Measurements from ENCODE around the gene SENP8.

The SENP8 gene

GRCh38 chr15:72112116-72112515 is 6.1 kb upstream of the SENP8 start:
- no peaks in the 10 kb centered on the region for H3K36me3 ChIP-seq (ENCODE audit: control insufficient read depth, insufficient read depth, low read length)
- 97 to 98% methylated on average over 2 of the region's 2 CpGs for WGBS, 2 experiments
- H3K27ac ChIP-seq (ENCODE audit: insufficient read depth, low read depth, low read length, poor library complexity, severe bottlenecking) = no peak overlapping the region
- no peak overlapping the region for H3K4me3 ChIP-seq (ENCODE audit: insufficient read depth, low read depth, low read length)
- no peaks in the 10 kb centered on the region for H3K9me3 ChIP-seq (ENCODE audit: control insufficient read depth, low read length)
- no peaks in the 10 kb centered on the region for H3K4me1 ChIP-seq (ENCODE audit: control insufficient read depth, insufficient read depth, low read length)
- H3K27me3 ChIP-seq (ENCODE audit: control insufficient read depth, insufficient read depth, low read length, poor library complexity, severe bottlenecking) = no peaks in the 10 kb centered on the region

GRCh38 chr15:72112805-72113204 is 5.4 kb upstream of the SENP8 start:
- Histone ChIP-seq H3K9me3 (ENCODE audit: control insufficient read depth, low read length) (no peaks in the 10 kb centered on the region), H3K4me1 (ENCODE audit: control insufficient read depth, insufficient read depth, low read length) (no peaks in the 10 kb centered on the region), H3K36me3 (ENCODE audit: control insufficient read depth, insufficient read depth, low read length) (no peaks in the 10 kb centered on the region), H3K4me3 (ENCODE audit: insufficient read depth, low read depth, low read length) (no peak overlapping the region), H3K27me3 (ENCODE audit: control insufficient read depth, insufficient read depth, low read length, poor library complexity, severe bottlenecking) (no peaks in the 10 kb centered on the region), H3K27ac (ENCODE audit: insufficient read depth, low read depth, low read length, poor library complexity, severe bottlenecking) (no peak overlapping the region)

DNA sequence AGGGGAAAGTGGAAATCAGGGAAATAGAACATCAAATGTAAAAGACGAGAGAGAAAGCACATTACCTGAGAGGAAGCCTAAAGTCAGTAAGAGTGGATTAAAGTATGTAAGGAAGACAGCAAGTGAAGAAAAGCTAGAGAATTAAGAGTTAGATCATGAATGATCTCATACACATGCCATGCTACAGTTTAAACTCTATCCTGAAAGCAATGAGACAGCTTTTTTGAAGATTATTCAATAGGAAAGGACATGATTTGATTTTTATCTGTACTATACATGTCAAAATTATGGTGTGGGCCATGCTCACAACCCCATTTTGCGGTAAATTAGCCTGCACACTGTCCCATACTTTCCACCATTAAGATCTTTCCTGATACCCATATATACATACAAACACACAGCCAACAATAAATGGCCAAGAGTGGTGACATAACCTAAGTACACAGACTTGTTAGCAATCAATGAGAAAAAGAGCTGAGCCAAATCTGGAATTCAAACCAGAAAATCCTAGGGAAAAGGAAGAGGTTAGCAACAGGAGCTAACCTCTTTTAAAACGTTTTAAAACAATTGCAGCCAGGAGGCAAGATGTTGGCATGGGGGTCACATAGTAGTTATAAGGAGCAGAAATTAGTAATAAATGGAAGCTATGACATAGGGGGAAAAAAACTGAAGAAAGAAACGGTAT is 4.7 kb upstream of the SENP8 start:
- Histone ChIP-seq H3K27me3 (ENCODE audit: control insufficient read depth, insufficient read depth, low read length, poor library complexity, severe bottlenecking) (no peaks in the 10 kb centered on the region), H3K36me3 (ENCODE audit: control insufficient read depth, insufficient read depth, low read length) (no peaks in the 10 kb centered on the region), H3K27ac (ENCODE audit: insufficient read depth, low read depth, low read length, poor library complexity, severe bottlenecking) (no peak overlapping the region), H3K9me3 (ENCODE audit: control insufficient read depth, low read length) (no peaks in the 10 kb centered on the region), H3K4me1 (ENCODE audit: control insufficient read depth, insufficient read depth, low read length) (no peaks in the 10 kb centered on the region), H3K4me3 (ENCODE audit: insufficient read depth, low read depth, low read length) (no peak overlapping the region)
- WGBS, 2 experiments = 88 to 91% methylated on average over 4 of the region's 4 CpGs

DNA sequence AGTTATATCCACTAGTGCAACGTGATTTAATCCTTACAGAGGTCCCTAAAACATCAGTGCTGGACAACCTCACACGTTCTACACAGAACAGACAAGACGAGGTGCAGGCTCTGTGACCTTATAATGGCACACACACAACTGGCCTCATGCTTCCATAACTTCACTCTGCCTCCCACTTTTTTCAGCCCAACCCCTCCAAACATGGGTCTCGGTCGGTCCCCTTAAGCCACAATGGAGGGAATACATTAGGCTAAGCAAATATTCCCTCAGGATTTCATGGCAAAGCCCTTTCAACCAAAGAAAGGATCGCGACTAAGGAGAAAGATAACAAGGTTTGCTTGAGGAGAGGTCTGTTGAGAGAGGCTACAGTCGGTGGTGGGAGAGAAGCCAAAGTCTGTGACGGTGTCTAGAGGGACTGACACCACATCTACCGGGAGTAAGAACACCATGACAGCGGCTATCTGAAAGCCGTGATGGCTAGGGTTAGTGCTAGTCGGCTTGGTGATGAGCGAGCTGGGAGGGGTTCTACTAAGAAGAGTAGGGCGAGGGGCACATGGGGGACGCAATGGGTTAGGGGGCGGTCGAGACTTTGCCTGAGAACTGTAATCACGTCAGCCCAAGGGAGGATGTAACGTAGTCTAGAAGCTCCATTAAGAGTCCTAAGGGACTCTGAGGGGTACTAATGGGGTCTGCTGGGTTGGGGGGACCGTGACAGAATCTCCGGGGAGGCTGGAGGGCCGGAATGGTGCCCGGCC is 1.3 kb upstream of the SENP8 start:
- peak overlapping the region; percentile 86 for H3K27ac ChIP-seq (ENCODE audit: insufficient read depth, low read depth, low read length, poor library complexity, severe bottlenecking)
- WGBS, 2 experiments = 2 to 3% methylated on average over 24 of the region's 24 CpGs
- H3K36me3 ChIP-seq (ENCODE audit: control insufficient read depth, insufficient read depth, low read length) = no peaks in the 10 kb centered on the region

DNA sequence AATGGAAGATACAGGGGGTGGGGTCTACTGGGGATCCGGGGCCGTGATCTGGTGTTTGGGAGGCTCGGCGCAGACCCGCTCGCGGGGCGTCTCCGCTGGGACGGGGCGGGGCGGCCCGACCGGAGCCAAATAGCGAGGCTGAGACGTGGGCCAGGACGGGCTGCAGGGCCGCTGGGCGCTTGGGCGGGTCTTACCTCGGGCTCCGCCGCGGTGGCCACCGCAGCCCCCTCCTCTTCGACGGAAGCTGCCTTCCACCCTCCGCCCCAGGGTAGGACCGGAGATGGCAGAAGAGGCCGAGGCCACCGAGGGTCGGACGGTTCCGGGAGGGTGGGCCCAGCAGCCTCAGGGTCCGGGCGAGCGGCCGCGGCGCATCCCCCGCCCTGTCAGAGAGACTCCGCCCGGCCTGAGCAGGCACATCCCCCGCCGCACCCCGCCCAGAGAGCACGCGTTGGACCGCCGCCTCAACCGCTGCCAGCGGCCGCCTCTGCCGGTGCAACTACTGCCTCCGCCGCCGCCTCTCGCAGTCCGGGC is 652 bp upstream of the SENP8 start:
- WGBS, 2 experiments = 0% methylated on average over 59 of the region's 59 CpGs
- H3K36me3 ChIP-seq (ENCODE audit: control insufficient read depth, insufficient read depth, low read length) = no peaks in the 10 kb centered on the region

More for the DNA sequence above, 1.3 kb upstream of the SENP8 start:
- H3K9me3 ChIP-seq (ENCODE audit: control insufficient read depth, low read length) = no peaks in the 10 kb centered on the region
- H3K4me3 ChIP-seq (ENCODE audit: insufficient read depth, low read depth, low read length) = peak overlapping the region; percentile 85
- no peaks in the 10 kb centered on the region for H3K27me3 ChIP-seq (ENCODE audit: control insufficient read depth, insufficient read depth, low read length, poor library complexity, severe bottlenecking)
- H3K4me1 ChIP-seq (ENCODE audit: control insufficient read depth, insufficient read depth, low read length) = no peaks in the 10 kb centered on the region

DNA sequence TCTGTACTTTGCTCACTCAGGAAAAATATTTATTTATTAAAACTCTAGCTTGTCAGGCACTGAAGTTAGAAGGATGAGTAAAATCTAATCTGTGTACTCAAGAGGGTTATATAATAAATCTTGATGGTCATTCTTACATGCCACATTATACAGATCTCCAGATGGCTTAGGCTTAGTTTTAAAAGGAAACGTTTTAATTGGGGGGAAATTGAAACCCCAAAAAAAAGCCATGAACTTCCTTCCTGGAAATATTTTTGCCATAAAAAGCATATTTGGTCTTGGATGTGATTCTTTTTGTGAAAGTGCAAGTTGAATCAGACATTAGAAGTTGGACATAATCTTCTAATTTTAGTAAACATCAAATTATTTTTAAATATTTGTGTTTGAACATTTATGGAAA is 6.0 kb downstream of the SENP8 start:
- WGBS, 2 experiments = 93% methylated on average over 1 of the region's 1 CpG; no CpG with 5 or more reads in 1 of the 2 experiments
- H3K36me3 ChIP-seq (ENCODE audit: control insufficient read depth, insufficient read depth, low read length) = no peaks in the 10 kb centered on the region
- H3K4me3 ChIP-seq (ENCODE audit: insufficient read depth, low read depth, low read length) = no peak overlapping the region
- no peaks in the 10 kb centered on the region for H3K27me3 ChIP-seq (ENCODE audit: control insufficient read depth, insufficient read depth, low read length, poor library complexity, severe bottlenecking)
- no peak overlapping the region for H3K27ac ChIP-seq (ENCODE audit: insufficient read depth, low read depth, low read length, poor library complexity, severe bottlenecking)
- no peaks in the 10 kb centered on the region for H3K4me1 ChIP-seq (ENCODE audit: control insufficient read depth, insufficient read depth, low read length)
- H3K9me3 ChIP-seq (ENCODE audit: control insufficient read depth, low read length) = no peaks in the 10 kb centered on the region

More for the DNA sequence above, 652 bp upstream of the SENP8 start:
- no peaks in the 10 kb centered on the region for H3K4me1 ChIP-seq (ENCODE audit: control insufficient read depth, insufficient read depth, low read length)
- peak overlapping the region; percentile 86 for H3K27ac ChIP-seq (ENCODE audit: insufficient read depth, low read depth, low read length, poor library complexity, severe bottlenecking)
- no peaks in the 10 kb centered on the region for H3K27me3 ChIP-seq (ENCODE audit: control insufficient read depth, insufficient read depth, low read length, poor library complexity, severe bottlenecking)
- no peaks in the 10 kb centered on the region for H3K9me3 ChIP-seq (ENCODE audit: control insufficient read depth, low read length)
- peak overlapping the region; percentile 85 for H3K4me3 ChIP-seq (ENCODE audit: insufficient read depth, low read depth, low read length)

- H3K9me3 ChIP-seq (ENCODE audit: control insufficient read depth, low read length) = no peaks in the 10 kb centered on the region
- no peak overlapping the region for H3K27ac ChIP-seq (ENCODE audit: insufficient read depth, low read depth, low read length, poor library complexity, severe bottlenecking)
- 76 to 84% methylated on average over 2 of the region's 2 CpGs for WGBS, 2 experiments
- no peaks in the 10 kb centered on the region for H3K27me3 ChIP-seq (ENCODE audit: control insufficient read depth, insufficient read depth, low read length, poor library complexity, severe bottlenecking)
- no peaks in the 10 kb centered on the region for H3K36me3 ChIP-seq (ENCODE audit: control insufficient read depth, insufficient read depth, low read length)
- no peaks in the 10 kb centered on the region for H3K4me1 ChIP-seq (ENCODE audit: control insufficient read depth, insufficient read depth, low read length)
- no peak overlapping the region for H3K4me3 ChIP-seq (ENCODE audit: insufficient read depth, low read depth, low read length)
These were observed 9.6 kb downstream of the SENP8 start for GRCh38 chr15:72127724-72128322.

DNA sequence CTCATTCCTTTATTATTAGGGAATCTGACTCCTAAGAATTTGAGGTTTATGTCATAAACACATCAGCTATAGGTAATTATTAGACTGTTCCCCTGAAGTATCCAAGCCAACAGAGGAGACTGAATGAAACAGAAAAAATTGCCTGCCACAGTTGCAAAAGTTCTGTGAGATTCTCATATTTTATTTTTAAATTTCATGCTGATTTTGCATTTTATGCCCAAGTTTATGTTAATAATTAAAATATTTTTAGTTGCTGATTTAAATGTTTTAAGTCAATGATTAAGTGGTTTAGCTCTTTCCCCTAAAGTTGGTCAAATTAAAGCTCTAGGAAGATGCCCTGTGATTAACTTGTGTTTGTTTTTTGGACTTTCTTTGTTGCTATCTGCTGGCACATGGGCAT is 10.2 kb downstream of the SENP8 start:
- Histone ChIP-seq H3K9me3 (ENCODE audit: control insufficient read depth, low read length) (no peaks in the 10 kb centered on the region), H3K36me3 (ENCODE audit: control insufficient read depth, insufficient read depth, low read length) (no peaks in the 10 kb centered on the region), H3K27ac (ENCODE audit: insufficient read depth, low read depth, low read length, poor library complexity, severe bottlenecking) (no peak overlapping the region), H3K27me3 (ENCODE audit: control insufficient read depth, insufficient read depth, low read length, poor library complexity, severe bottlenecking) (no peaks in the 10 kb centered on the region), H3K4me3 (ENCODE audit: insufficient read depth, low read depth, low read length) (no peak overlapping the region), H3K4me1 (ENCODE audit: control insufficient read depth, insufficient read depth, low read length) (no peaks in the 10 kb centered on the region)

- no peak overlapping the region for H3K4me3 ChIP-seq (ENCODE audit: insufficient read depth, low read depth, low read length)
- WGBS, 2 experiments = 90 to 100% methylated on average over 4 of the region's 4 CpGs
- H3K4me1 ChIP-seq (ENCODE audit: control insufficient read depth, insufficient read depth, low read length) = no peaks in the 10 kb centered on the region
- H3K27ac ChIP-seq (ENCODE audit: insufficient read depth, low read depth, low read length, poor library complexity, severe bottlenecking) = no peak overlapping the region
- H3K27me3 ChIP-seq (ENCODE audit: control insufficient read depth, insufficient read depth, low read length, poor library complexity, severe bottlenecking) = no peaks in the 10 kb centered on the region
- H3K9me3 ChIP-seq (ENCODE audit: control insufficient read depth, low read length) = no peaks in the 10 kb centered on the region
- no peaks in the 10 kb centered on the region for H3K36me3 ChIP-seq (ENCODE audit: control insufficient read depth, insufficient read depth, low read length)
These were observed 12.1 kb downstream of the SENP8 start for GRCh38 chr15:72130272-72130671.

- WGBS, 2 experiments = 87 to 95% methylated on average over 2 to 3 of the region's 3 CpGs
- no peaks in the 10 kb centered on the region for H3K36me3 ChIP-seq (ENCODE audit: control insufficient read depth, insufficient read depth, low read length)
- no peak overlapping the region for H3K4me3 ChIP-seq (ENCODE audit: insufficient read depth, low read depth, low read length)
- no peaks in the 10 kb centered on the region for H3K9me3 ChIP-seq (ENCODE audit: control insufficient read depth, low read length)
- H3K4me1 ChIP-seq (ENCODE audit: control insufficient read depth, insufficient read depth, low read length) = no peaks in the 10 kb centered on the region
- H3K27me3 ChIP-seq (ENCODE audit: control insufficient read depth, insufficient read depth, low read length, poor library complexity, severe bottlenecking) = no peaks in the 10 kb centered on the region
- no peak overlapping the region for H3K27ac ChIP-seq (ENCODE audit: insufficient read depth, low read depth, low read length, poor library complexity, severe bottlenecking)
These were observed 13.7 kb downstream of the SENP8 start for GRCh38 chr15:72131922-72132321.
